Amygdala (tissue), 56 donors: Measurements from ENCODE around the gene MCFD2.

Source experiments
- DNase-seq, 56 donors: peaks; one replicate each; lab custom pipeline; 2025; lab: John Stamatoyannopoulos, UW

MCFD2 gene

DNA sequence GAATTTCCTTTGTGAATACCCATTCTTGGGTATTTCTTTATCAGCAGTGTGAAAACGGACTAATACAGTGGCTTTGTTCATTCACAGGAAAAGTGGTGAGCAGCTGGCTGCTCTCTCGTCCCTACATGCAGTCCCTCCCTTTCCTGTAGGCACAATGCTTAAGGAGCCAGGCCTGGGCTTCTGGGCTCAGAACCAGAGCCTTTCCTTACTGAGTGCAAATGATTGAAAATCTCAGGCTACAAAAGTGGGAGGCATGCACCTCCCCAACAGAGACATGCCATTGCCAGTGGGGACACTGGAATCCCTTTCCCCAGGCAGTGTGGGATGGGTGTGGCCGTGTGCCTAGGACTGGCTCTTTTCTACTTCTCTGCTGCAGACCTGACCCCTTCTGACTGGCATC, 61.3 kb downstream of the MCFD2 start:
- no peak for DNase-seq

GRCh38 chr2:46852598-46852997, 63.0 kb downstream of the MCFD2 start:
- no peak for DNase-seq

DNA sequence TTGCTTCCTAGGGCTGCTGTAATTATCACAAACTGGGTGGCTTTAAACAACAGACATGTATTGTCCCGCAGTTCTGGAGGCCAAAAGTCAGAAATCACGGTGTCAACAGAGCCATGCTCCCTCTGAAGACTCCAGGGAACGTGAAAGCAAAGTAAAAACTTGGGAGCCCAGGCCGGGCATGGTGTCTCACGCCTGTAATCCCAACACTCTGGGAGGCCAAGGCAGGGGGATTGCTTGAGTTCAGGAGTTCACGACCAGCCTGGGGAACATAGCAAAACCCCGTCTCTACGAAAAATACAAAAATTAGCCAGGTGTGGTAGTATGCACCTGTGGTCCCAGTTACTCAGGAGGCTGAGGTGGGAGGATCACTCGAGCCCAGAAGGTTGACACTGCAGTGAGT, 63.5 kb downstream of the MCFD2 start:
- DNase-seq = no peak
